GM18870 (cell line): Measurements from ENCODE around the gene R3HDM2.
"Not testable (repeated sequence)": the region's sequence is repeated elsewhere in the genome, so short reads cannot be mapped to it uniquely, and the experiment has no call there.

Source experiments
- ATAC-seq: cut with Tn5 transposase; IDR thresholded peaks from one replicate; pipeline ENCODE4 v1.9.1; 2021; ENCODE audit warnings: moderate library complexity; ENCODE audit not compliant: unreplicated experiment

Gene R3HDM2

GRCh38 chr12:57276233-57276632 is 154.6 kb downstream of the R3HDM2 start:
- ATAC-seq: not testable (repeated sequence)

GRCh38 chr12:57273516-57273915 is 157.3 kb downstream of the R3HDM2 start:
- no peak for ATAC-seq

- ATAC-seq: no peak
Observed at GRCh38 chr12:57272337-57273151, 158.3 kb downstream of the R3HDM2 start.

- no peak for ATAC-seq
Observed at GRCh38 chr12:57270966-57271470, 159.8 kb downstream of the R3HDM2 start.

- no peak for ATAC-seq
Observed at GRCh38 chr12:57268264-57268663, 162.6 kb downstream of the R3HDM2 start.

- no peak for ATAC-seq
Observed at GRCh38 chr12:57266681-57267080, 164.2 kb downstream of the R3HDM2 start.

GRCh38 chr12:57263096-57263495 is 167.7 kb downstream of the R3HDM2 start:
- ATAC-seq: no peak

GRCh38 chr12:57262126-57262822 is 168.6 kb downstream of the R3HDM2 start:
- ATAC-seq: no peak

- ATAC-seq: no peak
Observed at GRCh38 chr12:57261428-57261865, 169.4 kb downstream of the R3HDM2 start.

GRCh38 chr12:57260366-57260765 is 170.5 kb downstream of the R3HDM2 start:
- no peak for ATAC-seq

GRCh38 chr12:57258977-57259970 is 171.6 kb downstream of the R3HDM2 start:
- ATAC-seq: no peak

- ATAC-seq: no peak
Observed at GRCh38 chr12:57255916-57256315, 174.9 kb downstream of the R3HDM2 start.

- no peak for ATAC-seq
Observed at GRCh38 chr12:57254506-57255280, 176.2 kb downstream of the R3HDM2 start.

GRCh38 chr12:57250956-57251355 is 179.9 kb downstream of the R3HDM2 start, which contains the start of gene STAC3:
Gene STAC3, minus strand, starts transcription at chr12:57251187. Its CDS starts 1,551 bp downstream, at chr12:57249636.
- no peak for ATAC-seq

GRCh38 chr12:57250541-57250940 is 180.3 kb downstream of the R3HDM2 start:
- ATAC-seq: no peak

- no peak for ATAC-seq
Observed at GRCh38 chr12:57248934-57249742, 181.7 kb downstream of the R3HDM2 start.

- no peak for ATAC-seq
Observed at GRCh38 chr12:57247041-57247440, 183.8 kb downstream of the R3HDM2 start.

- no peak for ATAC-seq
Observed at GRCh38 chr12:57244312-57244696, 186.5 kb downstream of the R3HDM2 start.
